ENCODE results near the gene ZNF382.

ZNF382 gene

DNA sequence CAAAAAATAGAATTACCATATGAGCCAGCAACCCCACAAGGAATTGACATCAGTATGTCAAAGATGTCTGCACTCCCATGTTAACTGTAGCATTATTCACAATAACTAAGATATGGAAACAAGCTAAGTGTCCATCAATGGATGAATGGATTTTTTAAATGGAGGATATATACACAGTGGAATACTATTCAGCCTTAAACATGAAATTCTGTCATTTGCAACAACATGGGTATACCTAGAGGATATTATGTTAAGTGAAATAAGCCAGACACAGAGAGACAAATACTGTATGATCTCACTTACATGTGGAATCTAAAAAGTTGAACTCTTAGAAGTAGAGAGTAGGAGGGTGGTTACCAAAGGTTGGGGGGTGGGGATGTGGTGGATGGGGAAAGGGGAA lies 74.3 kb downstream of the ZNF382 start:
- no peak for DNase-seq (ENCODE audit: low read depth in 2 of 2, low spot score in 1 of 2)
